IPS-18c (cell line): ENCODE data around the gene BICD2.

Experiments
- H3K4me3 ChIP-seq: 2 replicates; pipeline ENCODE4 v1.7.0; 2013; ENCODE audit warnings: low read depth, mild to moderate bottlenecking, low read length, moderate library complexity; ENCODE audit not compliant: insufficient read depth
- H3K9me3 ChIP-seq: one replicate; pipeline ENCODE4 v1.6.1; 2013; ENCODE audit warnings: mild to moderate bottlenecking, low read length, moderate library complexity; ENCODE audit not compliant: control insufficient read depth, insufficient read depth

The BICD2 gene

GRCh38 chr9:92737611-92738299, 26.9 kb downstream of the BICD2 start:
- Histone ChIP-seq H3K9me3 (no peaks in the 10 kb centered on the region), H3K4me3 (no peak overlapping the region)

GRCh38 chr9:92737216-92737606, 27.4 kb downstream of the BICD2 start:
- H3K9me3 ChIP-seq: no peaks in the 10 kb centered on the region
- no peak overlapping the region for H3K4me3 ChIP-seq

GRCh38 chr9:92736563-92737215, 27.9 kb downstream of the BICD2 start:
- Histone ChIP-seq H3K4me3 (no peak overlapping the region), H3K9me3 (no peaks in the 10 kb centered on the region)

- H3K4me3 ChIP-seq: no peak overlapping the region
- H3K9me3 ChIP-seq: peaks cover 1% of the 10 kb centered on the region
These were observed 28.7 kb downstream of the BICD2 start for GRCh38 chr9:92735636-92736562.

- Histone ChIP-seq H3K9me3 (peaks cover 2% of the 10 kb centered on the region), H3K4me3 (no peak overlapping the region)
These were observed 29.6 kb downstream of the BICD2 start for GRCh38 chr9:92734931-92735635.

GRCh38 chr9:92730897-92731296, 33.7 kb downstream of the BICD2 start:
- peaks cover 2% of the 10 kb centered on the region for H3K9me3 ChIP-seq
- H3K4me3 ChIP-seq: no peak overlapping the region

- Histone ChIP-seq H3K4me3 (no peak overlapping the region), H3K9me3 (peaks cover 2% of the 10 kb centered on the region)
These were observed 34.9 kb downstream of the BICD2 start for GRCh38 chr9:92729735-92730155.

- Histone ChIP-seq H3K4me3 (no peak overlapping the region), H3K9me3 (peaks cover 2% of the 10 kb centered on the region)
These were observed 35.5 kb downstream of the BICD2 start for GRCh38 chr9:92728831-92729734.

- Histone ChIP-seq H3K4me3 (no peak overlapping the region), H3K9me3 (peaks cover 2% of the 10 kb centered on the region)
These were observed 36.6 kb downstream of the BICD2 start for GRCh38 chr9:92727716-92728700.

- Histone ChIP-seq H3K9me3 (peaks cover 2% of the 10 kb centered on the region), H3K4me3 (no peak overlapping the region)
These were observed 37.5 kb downstream of the BICD2 start for GRCh38 chr9:92726971-92727715.

GRCh38 chr9:92726348-92726747, 38.3 kb downstream of the BICD2 start:
- no peak overlapping the region for H3K4me3 ChIP-seq
- peaks cover 2% of the 10 kb centered on the region for H3K9me3 ChIP-seq

GRCh38 chr9:92725766-92726165, 38.9 kb downstream of the BICD2 start:
- H3K4me3 ChIP-seq: no peak overlapping the region

GRCh38 chr9:92725266-92725545, 39.4 kb downstream of the BICD2 start:
- Histone ChIP-seq H3K9me3 (no peaks in the 10 kb centered on the region), H3K4me3 (no peak overlapping the region)

More at GRCh38 chr9:92725766-92726165, 38.9 kb downstream of the BICD2 start:
- no peaks in the 10 kb centered on the region for H3K9me3 ChIP-seq

GRCh38 chr9:92724528-92725265, 39.9 kb downstream of the BICD2 start:
- H3K4me3 ChIP-seq: no peak overlapping the region
- H3K9me3 ChIP-seq: no peaks in the 10 kb centered on the region
